ENCODE measurements around the gene AP5Z1.
A peak's percentile ranks its signal among the peaks of the same experiment; 100 is the strongest.

The AP5Z1 gene

DNA sequence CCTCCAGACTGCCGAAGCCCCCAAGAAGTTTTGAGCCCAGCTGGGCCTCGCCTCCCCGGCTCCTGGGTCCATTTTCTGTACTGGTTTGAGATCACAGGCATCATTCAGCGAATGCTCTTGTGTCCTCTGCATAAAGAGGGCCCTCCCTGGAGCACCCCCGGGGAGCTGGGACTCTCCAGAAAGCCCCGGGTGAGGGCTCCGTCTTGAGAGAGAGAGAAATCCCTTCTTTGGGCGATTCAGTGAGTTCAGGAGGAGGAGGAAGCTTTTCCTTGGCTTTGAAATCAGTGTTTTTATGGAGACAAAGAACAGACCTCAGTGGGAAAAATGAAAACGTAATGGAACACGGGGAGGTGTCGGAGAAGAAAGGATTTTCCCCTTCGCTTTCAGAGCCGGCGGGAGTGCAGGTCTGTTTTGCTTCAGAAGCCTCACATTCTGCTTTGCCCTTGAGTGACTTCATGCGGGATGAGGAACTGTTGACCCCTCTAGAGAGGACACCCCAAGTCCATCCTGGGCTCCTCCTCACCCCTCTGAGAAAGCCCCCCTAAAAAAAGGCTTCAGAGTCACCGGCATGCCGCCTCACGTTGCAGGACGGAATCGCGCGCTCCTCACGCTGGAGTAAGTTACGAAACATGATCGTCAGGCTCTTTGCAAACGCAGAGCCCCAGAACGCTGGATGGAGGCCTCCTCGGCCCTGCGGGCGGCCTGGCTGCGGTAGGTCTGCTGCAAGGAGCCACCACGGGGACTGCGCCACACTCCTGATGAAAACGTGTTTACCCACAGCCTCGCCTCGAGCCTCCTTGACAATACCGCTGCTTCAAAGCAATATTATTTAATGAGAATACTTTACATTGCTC, 8.5 kb upstream of the AP5Z1 start:
- no peak for FAIRE-seq

DNA sequence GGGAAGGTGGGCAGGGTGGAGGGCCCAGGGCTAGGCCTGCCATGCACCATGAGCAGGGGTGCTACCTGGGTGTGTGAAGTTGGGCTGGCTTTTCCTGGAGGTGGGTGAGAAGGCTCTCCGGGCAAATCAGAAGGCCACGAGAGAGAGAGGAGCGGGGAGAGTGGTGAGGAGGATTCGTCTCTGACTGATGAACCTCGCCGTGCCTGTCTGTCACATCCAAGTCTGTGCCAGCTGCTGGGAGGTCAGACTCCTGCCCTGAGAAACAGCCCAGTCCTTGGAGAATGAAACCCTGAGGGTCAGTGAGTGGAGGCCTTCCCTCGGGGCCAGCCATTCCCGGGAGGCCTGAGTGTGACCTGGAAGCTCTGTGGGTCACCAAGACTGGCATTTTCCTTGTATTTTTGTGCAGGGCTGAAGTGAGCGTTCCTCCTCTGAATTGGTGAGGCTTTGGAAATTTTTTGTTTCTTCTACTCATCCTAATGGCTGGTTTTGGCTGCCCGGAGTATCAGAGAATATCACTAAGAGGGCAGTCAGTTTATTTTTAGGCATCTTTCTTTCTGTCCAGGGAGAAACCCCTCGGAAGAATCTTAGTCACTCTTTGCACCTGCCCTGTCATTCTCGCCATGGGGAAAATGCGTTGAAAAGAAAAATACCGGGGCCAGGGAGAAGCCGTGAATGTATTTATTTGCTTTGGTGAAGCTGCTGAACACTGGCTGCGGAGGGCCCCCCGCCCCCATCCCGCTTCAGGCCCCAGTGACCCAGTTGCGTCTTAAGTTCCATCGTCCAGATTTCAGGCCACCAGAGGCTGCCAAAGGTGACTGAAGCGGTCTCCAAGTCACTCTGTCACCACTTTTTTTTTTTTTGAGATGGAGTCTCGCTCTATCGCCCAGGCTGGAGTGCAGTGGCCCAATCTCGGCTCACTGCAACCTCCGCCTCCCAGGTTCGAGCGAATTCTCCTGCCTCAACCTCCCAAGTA, 6.5 kb upstream of the AP5Z1 start:
- no peak for FAIRE-seq

DNA sequence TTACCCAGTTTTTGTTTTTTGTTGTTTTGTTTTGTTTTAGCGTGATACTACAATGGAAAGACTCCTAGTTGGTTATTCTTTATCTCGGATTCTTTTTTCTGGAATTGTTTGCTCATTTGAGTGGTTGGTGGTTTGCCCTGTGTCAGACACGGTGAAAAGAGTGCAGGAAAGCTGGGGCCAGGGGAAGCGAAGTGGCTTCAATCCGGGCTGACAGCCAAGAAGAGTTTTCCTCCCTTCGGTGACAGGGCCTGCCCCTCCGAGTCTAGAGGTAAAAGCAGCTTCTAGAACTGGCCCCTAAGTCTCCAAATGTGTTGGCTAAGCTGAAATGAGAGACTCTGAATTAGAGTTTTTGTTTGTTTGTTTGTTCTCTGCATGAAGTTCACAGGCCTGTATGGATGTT, 5.7 kb upstream of the AP5Z1 start:
- no peak for FAIRE-seq

DNA sequence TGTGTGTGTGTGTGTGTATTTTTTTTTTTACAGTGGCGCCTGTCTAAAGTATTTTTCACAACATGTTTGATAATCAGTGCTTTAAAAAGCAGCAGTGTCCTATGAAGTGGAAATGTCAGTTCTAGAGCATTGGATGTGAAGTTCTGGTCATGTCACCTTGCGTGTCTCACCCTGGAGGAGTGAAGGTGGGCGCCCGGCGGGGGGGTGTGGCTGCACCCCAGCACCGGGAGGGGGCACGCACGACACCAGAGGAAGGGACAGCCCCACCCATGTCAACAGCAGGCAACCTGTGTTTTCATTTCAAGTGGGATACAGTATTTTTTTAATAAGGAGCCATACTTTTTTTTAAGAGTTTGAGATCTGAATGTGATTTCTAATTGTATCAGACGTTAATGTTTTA, 4.5 kb upstream of the AP5Z1 start:
- no peak for FAIRE-seq

DNA sequence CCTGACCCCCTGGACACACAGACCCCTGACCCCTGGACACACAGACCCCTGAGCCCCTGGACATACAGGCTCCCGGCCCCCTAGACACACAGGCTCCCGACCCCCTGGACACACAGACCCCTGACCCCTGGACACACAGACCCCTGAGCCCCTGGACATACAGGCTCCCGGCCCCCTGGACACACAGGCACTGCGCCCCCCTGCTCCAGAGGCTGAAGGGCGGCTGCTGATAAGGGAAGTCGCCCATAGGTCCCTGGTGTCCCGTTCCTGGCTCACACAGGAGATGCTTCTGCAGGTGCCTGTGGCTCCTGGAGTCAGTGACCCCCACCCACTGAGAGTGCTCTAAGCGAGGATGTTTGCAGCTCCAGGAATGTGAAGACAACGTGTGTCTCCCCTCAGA, 3.7 kb upstream of the AP5Z1 start:
- FAIRE-seq = no peak

DNA sequence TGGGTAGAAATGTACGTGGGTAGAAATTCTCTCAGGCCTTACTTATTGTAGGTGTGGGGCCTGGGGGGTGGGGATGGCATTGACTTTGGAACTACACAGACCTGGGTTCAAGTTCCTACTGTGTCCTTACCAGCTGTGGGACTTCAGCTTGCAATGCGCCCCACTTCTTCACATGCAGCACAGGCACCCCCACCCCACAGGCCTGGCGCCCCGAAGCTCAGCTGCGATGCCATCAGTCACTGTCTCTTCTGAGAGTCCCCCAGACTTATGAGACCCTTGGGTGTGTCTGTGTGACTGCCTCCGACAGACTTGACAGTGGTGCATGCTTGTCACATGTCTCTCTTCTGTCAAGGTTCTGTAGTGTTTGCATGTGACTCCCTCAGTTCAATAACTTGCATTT, 3.1 kb upstream of the AP5Z1 start:
- FAIRE-seq = no peak

DNA sequence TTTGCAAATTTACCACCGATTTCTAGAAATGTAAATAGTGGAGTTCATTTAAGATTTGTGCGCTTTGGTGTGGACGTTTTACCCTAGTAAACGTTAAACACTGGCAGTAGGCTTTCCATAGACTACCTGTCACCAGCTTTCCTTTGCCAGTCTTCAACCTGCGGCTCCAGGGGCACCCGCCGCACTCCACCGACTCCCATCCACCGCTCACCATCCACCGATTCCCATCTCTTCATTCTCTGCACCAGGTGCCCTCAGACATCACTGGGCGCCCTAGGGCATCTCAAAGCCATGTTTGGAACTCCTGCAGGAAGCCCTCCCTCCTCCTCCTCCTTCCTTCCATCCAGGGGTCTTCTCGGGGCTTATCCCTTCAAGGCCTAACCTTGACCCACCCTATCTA, 1.4 kb upstream of the AP5Z1 start:
- FAIRE-seq = no peak

DNA sequence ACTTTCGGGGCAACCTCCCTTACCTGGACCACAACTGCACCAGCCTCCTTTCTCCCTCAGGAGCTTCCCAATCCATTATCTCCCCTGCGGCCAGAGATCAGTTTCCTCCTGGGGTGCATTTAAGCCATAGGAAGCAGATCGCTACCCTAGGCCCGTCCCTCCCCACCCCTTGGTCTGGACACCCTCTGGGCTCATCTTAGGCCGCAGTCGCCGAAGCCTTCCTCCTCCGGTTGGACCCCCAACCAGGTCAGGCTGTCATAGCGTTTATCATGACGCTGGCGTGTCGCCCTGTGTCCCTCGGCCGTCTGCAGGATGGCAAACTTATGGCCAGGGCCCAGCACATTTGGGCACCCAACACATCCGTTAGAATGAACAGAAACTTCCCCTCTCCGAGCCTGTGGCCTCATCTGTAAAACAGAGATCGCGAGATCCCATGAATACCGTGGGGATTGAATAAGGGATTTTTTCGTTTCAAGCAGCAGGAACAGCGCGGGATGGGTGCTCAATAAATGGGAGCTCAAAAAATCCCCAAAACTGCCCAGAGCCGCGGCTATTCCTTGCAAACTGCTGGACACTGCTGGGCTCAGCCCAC, 669 bp upstream of the AP5Z1 start:
- FAIRE-seq = no peak

DNA sequence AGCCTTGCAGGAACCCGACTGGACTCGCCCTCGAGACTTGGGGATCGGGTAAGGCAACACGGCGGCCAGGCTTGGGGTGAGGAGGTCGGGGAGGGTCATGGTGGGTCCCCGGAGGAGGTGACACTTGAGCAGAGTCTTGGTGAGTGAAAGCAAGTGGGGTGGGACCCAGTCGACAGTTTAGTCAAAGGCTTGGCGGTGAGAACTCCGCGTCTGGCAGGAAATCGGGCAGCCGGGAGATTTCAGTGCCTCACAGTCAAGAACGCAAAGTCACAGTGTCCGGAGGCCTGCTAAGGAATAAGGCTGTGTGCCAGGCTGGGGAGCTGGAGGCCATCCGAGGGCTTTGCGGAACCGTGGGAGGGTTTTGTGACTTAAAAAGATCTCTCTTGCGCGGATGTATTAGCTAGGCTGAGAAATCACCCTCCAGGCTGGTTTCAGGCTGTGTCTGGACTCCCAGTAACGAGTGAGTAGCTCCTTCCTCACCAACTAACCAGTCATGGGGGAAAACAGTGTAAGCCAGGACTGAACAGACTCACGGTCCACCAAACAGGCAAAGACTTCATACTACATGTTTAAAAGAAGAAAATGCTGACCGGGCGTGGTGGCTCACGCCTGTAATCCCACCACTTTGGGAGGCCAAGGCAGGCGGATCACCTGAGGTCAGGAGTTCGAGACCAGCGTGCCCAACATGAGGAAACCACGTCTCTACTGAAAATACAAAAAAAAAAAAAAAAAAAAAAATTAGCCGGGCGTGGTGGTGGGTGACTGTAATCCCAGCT, 613 bp downstream of the AP5Z1 start:
- no peak for FAIRE-seq

DNA sequence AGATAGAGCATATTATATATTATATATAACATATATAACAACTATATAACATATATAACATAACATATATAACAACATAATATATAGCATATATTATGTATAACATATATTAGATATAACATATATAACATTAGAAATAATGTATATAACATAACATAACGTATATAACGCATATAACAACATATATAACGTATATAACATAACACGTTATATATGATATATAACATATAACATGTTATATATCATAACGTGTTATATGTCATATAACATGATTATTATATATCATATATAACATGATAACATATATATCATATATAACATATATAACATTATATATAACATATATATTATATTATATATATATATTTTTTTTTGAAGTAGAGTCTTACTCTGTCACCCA, 3.7 kb downstream of the AP5Z1 start:
- peak; percentile 99 for FAIRE-seq

DNA sequence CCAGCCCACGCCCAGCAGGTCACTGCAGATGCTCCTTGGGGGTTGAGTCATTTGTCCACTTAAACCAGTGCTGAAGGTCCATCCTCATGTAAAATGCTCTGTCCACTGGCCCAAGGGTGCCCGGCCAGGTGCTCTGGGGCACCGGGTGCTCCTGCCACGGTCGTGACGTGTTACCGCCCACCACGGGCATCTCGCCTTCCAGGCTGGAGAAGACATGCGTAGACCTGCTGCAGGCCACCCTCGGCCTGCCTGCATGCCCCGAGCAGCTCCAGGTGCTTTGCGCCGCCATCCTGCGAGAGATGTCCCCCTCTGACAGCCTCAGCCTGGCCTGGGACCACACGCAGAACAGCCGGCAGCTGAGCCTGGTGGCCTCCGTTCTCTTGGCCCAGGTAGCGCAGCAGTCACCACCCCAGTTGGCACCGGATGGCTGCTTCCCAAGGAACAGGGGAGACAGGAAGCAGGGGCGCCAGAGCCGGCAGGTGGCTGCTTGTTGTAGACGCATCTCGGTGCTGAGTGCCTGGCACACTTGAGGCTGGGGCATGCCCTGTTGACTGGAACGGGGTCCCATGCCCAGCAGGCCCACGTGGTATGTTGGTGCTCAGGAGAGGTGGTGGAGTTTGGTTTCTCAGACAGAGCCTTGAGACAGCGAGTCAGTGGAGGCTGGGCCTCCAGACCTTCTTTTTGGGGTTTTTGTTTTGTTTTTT, 6.1 kb downstream of the AP5Z1 start:
- FAIRE-seq = no peak

DNA sequence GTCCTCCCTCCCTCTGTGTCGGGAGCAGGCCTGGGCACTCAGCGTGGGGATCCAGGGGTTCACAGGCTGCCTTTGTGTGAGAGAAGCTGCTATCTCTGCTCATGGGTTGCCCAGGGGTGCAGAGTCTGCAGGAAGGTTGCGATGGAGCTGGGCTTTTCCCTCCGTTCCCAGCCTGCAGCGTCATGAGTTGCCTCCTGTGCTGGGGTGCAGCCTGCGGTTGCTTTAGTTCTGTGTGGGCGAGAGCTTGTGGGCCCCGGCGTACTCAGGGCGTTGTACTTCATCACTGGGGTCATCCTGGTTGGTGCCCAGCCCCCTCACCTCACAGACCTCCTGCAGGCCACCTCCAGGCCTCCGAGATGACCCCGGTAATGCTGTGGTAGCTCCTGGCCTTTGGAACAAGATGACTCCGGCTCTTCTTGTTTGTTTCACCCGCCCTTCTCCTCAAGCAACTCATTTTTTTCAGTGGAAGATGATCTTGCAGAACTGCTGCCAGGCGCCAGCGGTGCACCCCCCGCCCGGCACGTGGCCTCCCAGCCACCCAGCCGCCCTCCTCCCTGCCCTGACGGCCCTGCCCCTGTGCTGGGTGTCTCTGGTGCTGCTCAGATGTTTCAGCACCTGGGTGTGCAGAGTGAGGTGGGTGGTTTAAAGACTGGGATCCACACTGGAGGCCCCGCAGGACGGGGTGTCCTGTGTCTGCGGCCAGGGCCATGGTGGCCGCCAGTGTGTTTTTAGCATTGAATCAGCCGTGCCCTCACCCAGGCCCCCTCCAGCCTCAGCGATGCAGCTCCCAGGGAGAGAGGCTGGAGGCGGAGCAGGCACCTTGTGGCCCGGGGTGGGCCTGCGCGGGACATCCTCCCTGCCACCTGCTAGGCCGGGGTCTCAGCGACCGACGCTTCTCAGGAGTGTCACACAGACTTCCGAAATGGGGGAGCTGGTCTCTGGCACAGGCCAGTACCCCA, 7.2 kb downstream of the AP5Z1 start:
- no peak for FAIRE-seq

DNA sequence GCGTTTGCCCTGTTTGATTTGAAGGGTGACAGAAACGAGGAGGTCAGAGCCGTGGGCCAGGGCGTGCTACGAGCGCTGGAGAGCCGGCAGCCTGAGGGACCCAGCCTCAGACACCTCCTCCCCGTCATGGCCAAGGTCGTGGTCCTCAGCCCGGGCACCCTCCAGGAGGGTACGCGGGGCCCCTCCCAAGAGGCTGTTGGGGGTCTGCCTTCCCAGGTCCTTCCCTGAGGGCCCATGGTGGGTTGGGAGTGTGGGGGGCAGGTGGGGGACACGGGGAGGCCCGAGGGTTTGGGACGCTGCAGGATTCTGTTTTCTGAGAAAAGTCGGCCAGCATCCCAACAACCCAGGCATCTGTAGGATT, 7.8 kb downstream of the AP5Z1 start:
- no peak for FAIRE-seq

DNA sequence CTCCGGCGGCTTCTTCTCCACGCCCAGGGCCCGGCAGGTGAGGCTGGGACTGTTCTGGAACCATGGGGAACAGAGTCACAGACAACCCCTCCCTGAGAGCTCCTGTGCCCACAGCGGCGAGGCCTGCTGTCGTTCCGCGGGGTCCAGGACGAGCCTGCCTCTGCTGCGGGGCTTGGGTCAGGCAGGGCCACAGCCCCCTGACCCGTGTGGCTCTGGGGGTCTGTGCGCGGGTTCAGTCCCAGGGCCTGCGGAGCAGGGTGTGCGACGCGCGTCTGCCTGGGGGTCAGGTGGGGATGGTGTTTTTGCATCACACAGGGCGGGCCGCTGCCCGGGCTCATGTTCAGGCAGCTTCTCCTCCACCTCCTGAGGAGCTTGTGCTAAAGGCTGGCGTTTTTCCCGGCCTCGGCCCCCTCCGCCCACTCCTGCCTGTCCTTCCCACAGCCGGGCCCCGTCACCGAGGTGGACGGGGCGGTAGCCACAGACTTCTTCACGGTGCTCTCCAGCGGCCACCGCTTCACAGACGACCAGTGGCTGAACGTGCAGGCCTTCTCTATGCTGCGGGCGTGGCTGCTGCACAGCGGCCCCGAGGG, 8.4 kb downstream of the AP5Z1 start:
- FAIRE-seq = no peak

DNA sequence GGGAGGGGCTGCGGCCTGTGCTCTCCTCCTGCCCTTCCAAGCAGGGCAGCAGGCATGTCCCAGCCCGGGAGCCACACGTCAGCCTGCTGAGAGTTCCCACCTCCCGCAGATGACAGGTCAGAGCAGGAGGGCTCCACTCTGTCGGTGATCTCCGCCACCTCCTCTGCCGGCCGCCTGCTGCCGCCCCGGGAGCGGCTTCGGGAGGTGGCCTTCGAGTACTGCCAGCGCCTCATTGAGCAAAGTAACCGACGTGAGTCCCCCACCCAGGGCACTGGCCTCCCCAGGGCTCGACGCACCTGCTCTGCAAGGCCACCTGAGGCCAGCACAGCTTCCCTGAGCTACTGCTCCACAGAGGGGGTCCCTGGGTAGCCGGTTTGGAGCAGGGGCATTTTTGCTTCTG, 9.4 kb downstream of the AP5Z1 start:
- FAIRE-seq = no peak

DNA sequence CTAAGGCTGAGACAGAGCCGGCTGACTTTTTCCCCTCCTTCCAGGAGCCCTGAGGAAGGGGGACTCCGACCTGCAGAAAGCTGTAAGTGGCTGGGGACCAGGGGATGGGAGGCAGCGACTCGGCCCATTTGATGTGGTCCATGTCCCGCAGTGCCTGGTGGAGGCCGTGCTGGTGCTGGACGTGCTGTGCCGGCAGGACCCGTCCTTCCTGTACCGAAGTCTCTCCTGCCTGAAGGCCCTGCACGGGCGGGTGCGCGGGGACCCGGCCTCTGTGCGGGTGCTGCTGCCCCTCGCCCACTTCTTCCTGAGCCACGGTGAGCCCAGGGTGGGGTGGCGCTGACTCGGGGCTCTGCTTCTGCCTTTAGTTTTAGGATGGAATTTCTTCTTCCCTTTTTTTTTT, 9.9 kb downstream of the AP5Z1 start:
- no peak for FAIRE-seq

DNA sequence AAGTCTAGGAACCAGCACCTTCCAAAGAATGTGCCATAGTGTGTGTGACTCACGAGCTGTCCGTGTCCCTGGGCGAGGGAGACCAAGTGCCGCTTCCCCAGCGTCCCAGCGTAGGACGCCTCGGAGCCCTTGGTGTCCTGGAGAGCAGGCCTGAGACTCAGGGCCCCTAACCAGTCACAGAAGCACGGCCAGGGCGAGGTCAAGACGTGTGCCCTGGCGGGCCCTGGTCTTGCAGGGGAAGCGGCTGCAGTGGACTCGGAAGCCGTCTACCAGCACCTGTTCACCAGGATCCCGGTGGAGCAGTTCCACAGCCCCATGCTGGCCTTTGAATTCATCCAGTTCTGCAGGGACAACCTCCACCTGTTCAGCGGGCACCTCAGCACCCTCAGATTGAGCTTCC, 10.6 kb downstream of the AP5Z1 start:
- no peak for FAIRE-seq

DNA sequence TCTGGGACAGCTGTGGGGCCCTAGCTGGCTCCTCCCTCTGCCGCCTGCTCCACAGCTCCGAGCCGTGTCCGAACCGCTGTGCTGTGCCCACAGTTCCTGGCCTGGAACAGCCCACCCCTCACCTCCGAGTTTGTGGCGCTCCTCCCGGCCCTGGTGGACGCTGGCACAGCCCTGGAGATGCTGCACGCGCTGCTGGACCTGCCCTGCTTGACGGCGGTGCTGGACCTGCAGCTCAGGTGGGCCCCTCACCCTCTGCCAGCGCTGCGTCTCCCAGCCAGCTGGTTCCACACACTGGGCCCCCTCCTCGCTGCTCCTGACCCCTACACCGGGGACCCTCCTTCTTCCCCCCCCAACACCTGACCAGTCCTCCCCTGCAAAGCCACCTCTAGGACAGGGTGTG, 12.1 kb downstream of the AP5Z1 start:
- FAIRE-seq = no peak

DNA sequence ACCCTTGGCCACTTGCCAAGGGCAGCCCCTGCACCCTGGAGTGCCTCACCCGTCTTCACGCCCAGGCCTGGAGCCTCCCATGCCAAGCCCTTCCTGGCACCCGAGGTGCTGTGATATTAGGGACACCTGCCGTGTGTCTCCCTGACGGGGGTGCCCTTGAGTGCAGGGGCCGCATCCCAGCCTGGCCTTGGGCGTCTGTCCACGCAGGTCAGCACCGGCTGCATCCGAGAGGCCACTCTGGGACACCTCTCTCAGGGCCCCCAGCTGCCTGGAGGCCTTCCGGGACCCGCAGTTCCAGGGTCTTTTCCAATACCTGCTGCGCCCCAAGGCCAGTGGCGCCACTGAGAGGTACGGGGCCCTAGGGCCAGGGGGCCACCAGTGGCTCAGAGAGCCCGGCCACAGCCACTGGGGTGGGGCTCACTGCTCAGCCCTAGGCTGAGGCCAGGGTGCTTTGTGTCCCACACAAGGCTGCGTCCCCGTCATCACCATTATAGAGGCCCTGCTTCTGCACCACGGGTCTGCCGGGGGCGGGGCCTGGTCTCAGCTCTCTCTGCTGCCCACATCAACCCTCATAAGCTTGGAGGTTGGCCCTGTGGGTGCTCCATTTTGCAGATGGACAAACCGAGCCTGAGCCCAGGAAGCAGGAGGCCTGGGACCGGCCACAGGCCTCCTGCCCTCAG, 12.7 kb downstream of the AP5Z1 start:
- no peak for FAIRE-seq

DNA sequence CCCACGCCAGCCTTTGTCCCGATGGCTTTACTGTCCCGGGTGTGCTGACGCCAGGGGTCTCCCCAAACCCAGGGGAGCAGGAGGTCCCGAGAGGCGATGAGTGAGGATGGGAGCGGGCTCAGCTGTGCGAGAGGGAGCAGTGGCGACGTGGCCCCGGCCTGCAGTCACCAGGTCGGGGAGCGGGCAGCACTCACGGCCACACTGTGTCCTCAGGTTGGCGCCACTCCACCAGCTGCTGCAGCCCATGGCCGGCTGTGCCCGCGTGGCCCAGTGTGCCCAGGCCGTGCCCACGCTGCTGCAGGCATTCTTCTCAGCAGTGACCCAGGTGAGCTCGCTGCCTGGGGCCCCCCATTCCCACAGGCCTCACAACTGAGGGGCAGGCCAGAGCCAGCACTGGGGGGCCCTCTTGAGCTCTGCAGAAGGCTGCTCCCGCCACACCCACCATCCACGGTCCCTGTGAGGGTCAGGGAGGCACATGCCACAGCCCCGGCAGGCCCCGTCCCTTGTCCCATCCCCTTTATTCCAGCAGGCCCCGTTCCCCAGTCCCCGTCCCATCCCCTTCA, 13.3 kb downstream of the AP5Z1 start:
- FAIRE-seq = no peak

Measured in A204.1 (cell line).